ENCODE measurements around the gene CCDC92. TPM values are rescaled to one million over a fixed set of nuclear protein-coding genes. Genes with fewer than 3 reads are reported as not detected.

The CCDC92 gene
- total RNA-seq, 4 donors from 2014 or later = 7.4 to 67.3 (median 32.8) TPM

- no peaks in the 10 kb centered on the region for H3K9me3 ChIP-seq
- intact Hi-C loops (cut with DNase I; ENCODE audit: low total_unique reads) = no loop called here
- no peak for DNase-seq
- no peak overlapping the region for H3K4me3 ChIP-seq
- H3K36me3 ChIP-seq = no peaks in the 10 kb centered on the region
- H3K4me1 ChIP-seq = no peaks in the 10 kb centered on the region
- H3K27ac ChIP-seq = no peak overlapping the region
- TF ChIP-seq POLR2A (IDR thresholded peaks at IDR 0.05) (no peak), CTCF (IDR thresholded peaks at IDR 0.05) (no peak)
- no peaks in the 10 kb centered on the region for H3K27me3 ChIP-seq
Observed at GRCh38 chr12:124010687-124011086, 38.1 kb upstream of the CCDC92 start.

GRCh38 chr12:124009781-124010180 lies 37.1 kb upstream of the CCDC92 start:
- H3K4me1 ChIP-seq = no peaks in the 10 kb centered on the region
- no peaks in the 10 kb centered on the region for H3K36me3 ChIP-seq
- H3K4me3 ChIP-seq = no peak overlapping the region
- DNase-seq = no peak
- intact Hi-C loops (cut with DNase I; ENCODE audit: low total_unique reads) = no loop called here
- H3K9me3 ChIP-seq = no peaks in the 10 kb centered on the region
- no peak for TF ChIP-seq POLR2A (IDR thresholded peaks at IDR 0.05)
- TF ChIP-seq CTCF (IDR thresholded peaks at IDR 0.05) = no peak
- H3K27ac ChIP-seq = no peak overlapping the region
- no peaks in the 10 kb centered on the region for H3K27me3 ChIP-seq

- Histone ChIP-seq H3K9me3 (no peaks in the 10 kb centered on the region), H3K4me3 (no peak overlapping the region), H3K4me1 (no peaks in the 10 kb centered on the region), H3K27ac (no peak overlapping the region), H3K36me3 (no peaks in the 10 kb centered on the region), H3K27me3 (no peaks in the 10 kb centered on the region)
- no peak for DNase-seq
- TF ChIP-seq POLR2A (IDR thresholded peaks at IDR 0.05) = no peak
- TF ChIP-seq CTCF (IDR thresholded peaks at IDR 0.05) = no peak
- intact Hi-C loops (cut with DNase I; ENCODE audit: low total_unique reads) = no loop called here
Observed at GRCh38 chr12:124008595-124008994, 36.0 kb upstream of the CCDC92 start.

- intact Hi-C loops (cut with DNase I; ENCODE audit: low total_unique reads) = no loop called here
- no peak for DNase-seq
- TF ChIP-seq POLR2A (IDR thresholded peaks at IDR 0.05) (no peak), CTCF (IDR thresholded peaks at IDR 0.05) (no peak)
Observed at GRCh38 chr12:124007826-124008570, 35.4 kb upstream of the CCDC92 start.

GRCh38 chr12:124006846-124007713 lies 34.4 kb upstream of the CCDC92 start:
- H3K27me3 ChIP-seq = no peaks in the 10 kb centered on the region
- no peak overlapping the region for H3K4me3 ChIP-seq
- no peak for DNase-seq
- no peaks in the 10 kb centered on the region for H3K4me1 ChIP-seq
- H3K36me3 ChIP-seq = no peaks in the 10 kb centered on the region
- TF ChIP-seq POLR2A (IDR thresholded peaks at IDR 0.05) (no peak), CTCF (IDR thresholded peaks at IDR 0.05) (no peak)
- intact Hi-C loops (cut with DNase I; ENCODE audit: low total_unique reads) = no loop called here
- no peak overlapping the region for H3K27ac ChIP-seq
- no peaks in the 10 kb centered on the region for H3K9me3 ChIP-seq

More at GRCh38 chr12:124007826-124008570, 35.4 kb upstream of the CCDC92 start:
- no peaks in the 10 kb centered on the region for H3K27me3 ChIP-seq
- no peak overlapping the region for H3K4me3 ChIP-seq
- H3K27ac ChIP-seq = no peak overlapping the region
- no peaks in the 10 kb centered on the region for H3K4me1 ChIP-seq
- H3K36me3 ChIP-seq = no peaks in the 10 kb centered on the region
- H3K9me3 ChIP-seq = no peaks in the 10 kb centered on the region

Data from uterus (tissue), 4 donors.